HEK293T (cell line): Measurements from ENCODE around the gene FAIM.

Source experiments
- BHLHE40 ChIP-seq: fragments of 450-650 bp; IDR thresholded peaks from 2 replicates; pipeline ENCODE4 v1.6.1; 2016; ENCODE audit warnings: mild to moderate bottlenecking, moderate library complexity, borderline replicate concordance
- FOXA1 ChIP-seq: fragments of 450-650 bp; IDR thresholded peaks from 2 replicates; pipeline ENCODE4 v1.6.1; 2016; ENCODE audit warnings: mild to moderate bottlenecking
- SP1 ChIP-seq: fragments of 450-650 bp; IDR thresholded peaks from 2 replicates; pipeline ENCODE4 v1.6.1; 2017
- TARDBP ChIP-seq: fragments of 450-650 bp; IDR thresholded peaks from 2 replicates; pipeline ENCODE4 v1.6.1; 2016

DNA sequence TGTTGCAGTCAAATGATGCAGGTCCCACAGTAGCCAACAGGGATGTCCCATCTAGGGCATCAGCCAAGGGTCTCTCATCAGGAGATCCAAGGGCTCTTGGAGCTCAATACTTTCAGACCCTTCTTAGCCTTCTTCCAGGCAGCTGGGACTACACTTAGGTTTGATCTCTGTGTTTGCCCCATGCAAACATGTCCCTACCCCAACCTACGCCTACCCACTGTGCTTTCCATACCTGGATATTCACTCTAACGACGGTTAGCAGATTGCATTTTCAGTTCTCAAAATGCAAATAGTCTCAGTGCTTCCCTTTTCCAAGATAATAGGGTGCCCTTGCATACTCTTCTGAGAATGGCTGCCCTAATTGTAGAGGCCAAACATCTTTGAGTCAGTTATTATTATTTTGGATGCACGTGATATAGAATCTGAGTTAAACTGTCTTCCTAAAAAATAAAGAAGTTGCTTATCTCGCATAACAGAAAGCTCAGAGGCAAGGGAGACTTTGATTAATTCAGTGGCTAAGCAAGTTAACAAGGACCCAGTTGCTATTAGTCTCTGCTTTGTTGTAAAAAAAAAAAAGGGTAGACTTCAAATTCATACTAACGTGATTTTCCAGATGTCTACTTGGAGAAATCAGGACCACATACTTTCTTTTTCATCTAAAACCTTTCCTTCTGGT, 13.5 kb upstream of the FAIM start:
- TF ChIP-seq BHLHE40, result no peak
- TF ChIP-seq SP1, result no peak
- TF ChIP-seq FOXA1, result no peak
- TF ChIP-seq TARDBP, result no peak
